GM19463 (cell line): ENCODE results near the gene SLC1A4.
"Not testable (repeated sequence)": the region's sequence is repeated elsewhere in the genome, so short reads cannot be mapped to it uniquely, and the experiment has no call there.

Experiments used
- ATAC-seq: cut with Tn5 transposase; IDR thresholded peaks from one replicate; pipeline ENCODE4 v1.9.1; 2021; ENCODE audit warnings: mild to moderate bottlenecking, moderate library complexity; ENCODE audit not compliant: unreplicated experiment

The SLC1A4 gene

GRCh38 chr2:64989126-64989981 lies at the start of gene SLC1A4:
SLC1A4 (plus strand) TSS chr2:64989399; CDS start chr2:64989644, 245 bp downstream.
- peak; percentile 77 for ATAC-seq

DNA sequence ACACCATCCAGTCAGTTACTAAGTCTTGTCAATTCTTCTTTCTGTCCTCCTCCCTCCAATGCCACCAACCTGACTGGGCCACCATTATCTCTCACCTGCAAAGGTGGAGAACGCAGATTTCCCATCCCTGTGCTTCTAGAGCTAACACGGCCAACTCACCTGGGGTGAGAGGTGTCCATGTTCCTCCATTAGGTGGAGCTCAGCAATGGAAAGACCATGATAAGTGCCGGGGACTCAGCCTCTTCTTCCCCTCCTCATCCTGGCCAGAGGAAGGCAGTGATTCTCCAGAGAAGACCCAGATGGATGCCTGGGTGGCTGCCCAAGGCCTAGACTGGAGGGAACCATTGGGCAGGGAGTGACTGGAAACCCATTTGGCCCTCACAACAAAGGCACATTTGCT lies 48.1 kb upstream of the SLC1A4 start:
- ATAC-seq = no peak

DNA sequence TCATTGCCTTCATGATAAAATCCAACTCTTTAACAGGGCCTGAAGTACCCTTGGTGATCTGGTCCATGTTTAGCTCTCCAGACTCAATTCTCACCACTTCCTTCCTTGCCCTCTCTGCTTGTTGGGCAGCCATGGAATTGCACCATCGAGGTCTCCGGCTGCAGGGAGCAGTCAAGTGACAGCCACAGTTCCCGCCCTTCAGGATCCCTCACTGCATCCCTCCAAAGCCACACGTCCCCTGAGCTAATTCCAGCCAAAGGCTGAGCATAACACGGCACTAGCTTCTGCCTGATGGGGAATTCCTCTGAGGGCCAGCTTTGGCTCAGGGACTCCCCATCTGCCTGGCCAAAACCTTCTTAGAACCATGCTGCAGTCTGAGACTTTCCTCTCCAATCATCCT lies 47.4 kb upstream of the SLC1A4 start:
- ATAC-seq = no peak

DNA sequence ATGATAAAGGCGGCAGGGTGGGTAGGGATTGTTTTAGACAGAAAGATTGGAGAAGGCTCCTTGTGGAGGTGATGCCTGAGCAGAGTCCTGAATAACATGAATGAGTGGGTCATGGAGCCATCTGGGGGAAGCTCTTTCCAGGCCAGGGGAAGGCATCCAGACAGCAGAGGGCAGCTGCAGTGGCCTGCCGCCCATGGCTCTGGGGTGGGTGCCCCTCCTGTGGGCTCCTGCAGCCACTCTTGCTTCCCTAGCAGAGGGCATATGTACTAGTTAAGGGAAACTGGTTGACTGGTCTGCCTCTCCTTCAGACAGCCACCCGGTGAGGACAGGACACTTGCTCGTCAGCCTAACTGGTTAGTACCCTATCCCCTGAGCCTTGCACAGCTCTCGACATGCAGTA lies 46.5 kb upstream of the SLC1A4 start:
- ATAC-seq = no peak

DNA sequence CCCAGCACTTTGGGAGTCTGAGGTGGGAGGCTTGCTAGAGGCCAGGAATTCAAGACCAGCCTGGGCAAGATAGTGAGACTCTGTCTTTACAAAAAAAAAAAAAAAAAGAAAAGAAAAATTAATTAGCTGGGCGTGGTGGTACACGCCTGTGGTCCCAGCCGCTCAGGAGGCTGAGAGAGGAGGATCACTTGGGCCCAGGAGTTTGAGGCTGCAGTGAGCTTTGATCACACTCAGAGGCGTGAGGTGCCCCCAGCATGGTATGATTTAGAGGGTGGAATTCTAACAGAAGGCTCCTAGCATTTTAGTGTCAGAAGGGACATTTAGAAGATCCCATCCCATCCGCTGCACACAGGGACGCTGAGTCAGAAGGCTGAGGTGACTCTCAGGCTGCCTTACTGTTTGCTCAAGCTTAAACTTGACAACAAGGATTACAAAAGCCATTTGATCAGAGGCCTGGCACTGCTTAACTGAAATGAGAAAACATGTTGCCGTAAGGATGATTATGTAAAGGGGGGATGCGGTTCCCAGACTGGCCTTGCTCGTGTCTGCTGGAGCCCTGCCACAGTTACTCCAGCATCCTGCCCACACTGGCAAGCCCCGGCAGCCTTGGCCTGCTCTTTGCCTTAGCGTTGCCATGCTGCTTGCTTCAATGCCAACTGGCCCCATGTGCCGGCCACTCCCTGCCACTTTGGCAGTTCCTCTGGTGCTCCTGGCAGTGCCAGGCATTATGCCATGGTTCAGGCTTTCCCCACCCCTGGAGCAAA lies 45.6 kb upstream of the SLC1A4 start:
- ATAC-seq = no peak

DNA sequence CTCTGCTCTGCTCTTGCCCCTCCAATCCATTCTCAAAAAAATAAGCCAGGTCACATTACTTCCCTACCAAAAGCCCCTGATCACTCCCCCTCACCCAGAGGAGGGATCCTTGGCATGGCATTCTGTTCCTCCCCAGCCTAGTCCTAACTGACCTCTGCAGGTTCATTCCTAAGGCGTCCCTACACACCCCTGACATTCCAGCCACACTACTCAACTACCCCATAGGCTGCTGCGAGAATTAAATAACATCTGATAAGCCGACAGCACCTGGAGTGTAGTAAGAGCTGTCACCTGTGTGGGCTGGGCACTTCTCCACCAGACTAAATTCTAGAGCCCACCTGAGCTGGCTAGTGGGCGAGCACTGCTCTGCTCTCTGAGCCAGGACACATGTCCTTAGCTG lies 44.7 kb upstream of the SLC1A4 start:
- ATAC-seq = no peak

DNA sequence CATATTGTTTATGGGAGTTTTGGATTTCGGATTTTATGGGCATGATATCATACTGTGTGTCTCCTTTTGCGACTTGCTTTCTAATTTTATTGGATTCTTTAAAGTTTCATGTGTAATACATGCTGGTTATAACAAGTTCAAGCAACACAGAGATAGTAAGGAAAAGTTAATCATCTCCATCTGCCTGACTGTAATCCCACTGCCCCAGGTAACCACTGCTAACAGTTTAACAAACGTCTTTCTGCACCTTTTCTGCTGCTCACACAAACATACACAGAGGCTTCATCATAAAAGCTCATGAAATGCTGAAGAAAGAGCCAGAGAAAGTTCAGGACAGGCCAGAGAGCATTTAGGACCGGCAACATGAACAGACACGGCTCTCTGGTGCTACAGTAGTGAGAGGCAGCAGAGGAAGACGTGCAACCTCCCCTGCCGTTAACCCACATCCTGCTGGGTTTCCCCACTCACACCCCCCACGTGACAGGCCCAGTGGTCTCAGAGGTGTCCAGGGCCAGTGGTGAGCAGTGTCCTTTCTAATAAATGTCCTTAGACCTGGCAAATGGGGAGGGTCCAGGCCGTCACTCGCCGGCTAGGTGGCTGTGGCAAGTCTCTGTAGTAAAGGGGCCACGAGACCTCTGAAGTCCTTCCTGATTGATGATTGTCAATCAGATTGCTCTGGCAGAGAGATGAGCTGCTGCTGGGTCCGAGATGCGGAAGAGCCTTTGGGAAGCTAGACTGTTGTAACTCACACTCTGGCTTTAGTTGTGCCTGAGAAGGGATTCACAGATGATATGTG lies 43.0 kb upstream of the SLC1A4 start:
- peak; percentile 93 for ATAC-seq

DNA sequence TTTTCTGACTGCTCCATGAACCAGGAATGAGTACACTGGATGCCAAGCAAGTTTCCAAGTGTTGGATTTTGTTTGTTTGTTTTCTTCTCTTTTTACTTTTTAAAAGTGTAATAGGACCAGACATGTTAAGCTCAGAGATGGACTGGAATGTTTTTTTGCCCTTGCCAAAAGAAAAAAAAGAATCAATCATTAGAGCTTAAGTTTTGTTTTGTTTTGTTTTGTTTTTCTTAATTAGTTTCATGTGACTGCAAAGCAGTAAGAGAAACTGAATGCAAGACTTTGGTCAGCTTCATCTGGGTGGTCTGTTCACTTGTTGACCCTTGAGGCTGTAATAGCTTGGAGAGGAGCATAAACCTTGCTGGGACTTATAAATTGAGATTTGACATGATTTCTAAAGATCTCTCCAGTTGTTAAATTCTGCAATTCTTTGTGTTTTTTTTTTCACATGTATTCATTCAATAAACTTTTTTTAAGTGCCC lies 42.4 kb upstream of the SLC1A4 start:
- ATAC-seq = no peak

GRCh38 chr2:64947885-64948284 lies 41.3 kb upstream of the SLC1A4 start:
- ATAC-seq = no peak

GRCh38 chr2:64950226-64951160 lies 38.7 kb upstream of the SLC1A4 start:
- no peak for ATAC-seq

DNA sequence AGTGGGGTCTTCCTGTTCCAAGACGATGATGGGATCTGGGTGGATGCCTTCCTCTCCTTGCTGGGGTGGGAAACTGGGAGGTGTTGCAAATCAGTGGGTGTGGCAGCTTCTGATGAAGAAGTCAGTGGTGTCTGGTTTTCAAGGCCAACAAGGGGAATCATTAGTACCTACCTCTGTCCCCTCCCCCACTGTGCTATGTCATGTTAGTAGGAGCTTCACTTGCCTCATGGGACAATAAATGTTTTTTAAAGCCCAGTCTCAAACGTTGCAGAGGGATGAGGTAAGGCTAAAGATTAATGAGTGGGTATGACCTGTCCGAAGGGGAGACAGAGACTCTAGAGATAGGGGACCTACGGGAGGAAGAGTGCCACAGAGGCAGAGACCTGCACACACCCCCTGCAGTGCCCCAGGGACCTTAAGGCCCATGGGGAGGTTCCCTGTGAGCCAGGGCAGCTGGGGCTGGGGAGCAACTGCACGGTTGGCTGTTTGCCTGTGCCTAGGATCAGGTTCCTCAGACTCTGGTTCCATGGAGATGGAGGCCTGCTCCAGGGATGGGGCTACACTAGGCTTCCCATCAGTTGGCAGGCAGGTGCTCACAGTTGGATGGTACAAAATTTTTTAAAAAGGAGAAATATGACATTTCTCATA lies 37.8 kb upstream of the SLC1A4 start:
- no peak for ATAC-seq

- ATAC-seq = no peak
Measured at GRCh38 chr2:64952096-64952495, 37.1 kb upstream of the SLC1A4 start.

DNA sequence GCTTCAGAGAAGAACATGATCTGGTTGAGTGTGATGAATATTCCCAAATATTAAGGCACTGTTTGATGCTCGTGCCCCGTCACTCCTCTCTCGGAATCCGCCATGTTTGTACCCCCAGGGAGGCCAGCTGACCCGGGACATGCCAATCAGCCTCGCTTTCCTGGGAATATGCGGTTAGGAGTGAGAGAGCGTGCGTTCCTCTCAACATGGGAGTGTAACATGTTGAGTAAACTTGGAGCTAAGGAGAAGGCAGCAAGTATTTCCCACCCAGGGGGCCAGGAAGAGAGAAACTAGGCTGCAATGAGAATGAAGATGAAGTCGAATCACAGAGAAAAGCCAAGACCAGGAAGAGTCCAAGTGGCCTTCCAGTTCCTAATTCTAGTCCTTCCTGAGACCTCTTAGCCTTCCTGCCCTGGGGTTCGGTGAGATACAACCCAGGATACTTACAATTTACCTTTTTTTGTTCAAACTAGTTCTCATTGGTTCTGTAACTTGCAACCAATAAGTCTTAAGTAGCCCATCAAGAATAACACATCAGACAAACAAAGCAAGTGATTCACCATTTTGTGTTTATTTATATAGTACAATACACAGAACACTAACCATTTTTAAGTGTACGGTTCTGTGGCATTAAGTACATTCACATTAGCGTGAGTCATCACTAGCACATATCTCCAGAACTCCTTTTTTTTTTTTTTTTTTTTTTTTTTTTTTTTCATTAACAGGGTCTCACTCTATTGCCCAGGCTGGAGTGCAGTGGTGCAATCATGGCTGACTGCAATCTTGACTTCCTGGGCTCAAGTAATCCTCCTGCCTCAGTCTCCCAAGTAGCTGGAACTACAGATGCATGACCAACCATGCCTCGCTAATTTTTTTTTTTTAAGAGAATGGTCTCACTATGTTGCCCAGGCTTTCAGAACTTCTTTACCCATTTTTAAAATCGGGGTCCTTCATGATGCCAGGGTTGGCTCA lies 36.4 kb upstream of the SLC1A4 start:
- no peak for ATAC-seq

DNA sequence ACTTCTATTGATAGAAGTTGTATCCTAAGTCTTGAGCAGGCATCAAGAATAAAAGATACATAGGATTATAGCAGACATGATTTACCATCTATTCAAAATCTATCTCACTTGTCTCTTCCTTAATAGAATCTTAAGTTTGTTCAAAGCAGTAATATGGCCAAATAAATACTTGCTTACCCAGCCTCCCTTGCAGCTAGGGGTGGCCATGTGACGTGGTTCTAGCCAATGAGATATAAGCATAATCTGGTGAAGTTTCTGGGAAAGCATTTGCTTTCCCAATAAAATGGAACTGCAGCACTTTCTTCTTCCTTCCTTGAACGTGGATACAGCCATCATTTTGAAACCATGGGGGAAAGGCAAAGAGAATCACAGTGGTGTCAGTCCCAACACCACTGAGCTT lies 33.7 kb upstream of the SLC1A4 start:
- ATAC-seq = no peak

- ATAC-seq = no peak
Measured at GRCh38 chr2:64957109-64957903, 31.9 kb upstream of the SLC1A4 start.

GRCh38 chr2:64958556-64958955 lies 30.6 kb upstream of the SLC1A4 start:
- no peak for ATAC-seq

GRCh38 chr2:64960819-64961218 lies 28.4 kb upstream of the SLC1A4 start:
- no peak for ATAC-seq

- not testable (repeated sequence) for ATAC-seq
Measured at GRCh38 chr2:64963138-64963537, 26.1 kb upstream of the SLC1A4 start.
